GM12865 (cell line): Measurements from ENCODE around the gene TMEM121.

Experiments used
- DNase-seq: peaks from one replicate; pipeline ENCODE4 v3.0.0; 2010; ENCODE audit warnings: low read depth
- H3K4me3 ChIP-seq: 2 replicates; pipeline ENCODE4 v1.5.1; 2011; ENCODE audit warnings: mild to moderate bottlenecking, low read depth, low read length, control low read depth
- TF ChIP-seq, protein P1 (sequence below): IDR thresholded peaks from 2 replicates; pipeline ENCODE4 v1.5.1; 2011; ENCODE audit warnings: low read length, control low read depth, low read depth, inconsistent platforms; ENCODE audit not compliant: insufficient read depth; ENCODE audit errors: missing control alignments

TMEM121 gene

DNA sequence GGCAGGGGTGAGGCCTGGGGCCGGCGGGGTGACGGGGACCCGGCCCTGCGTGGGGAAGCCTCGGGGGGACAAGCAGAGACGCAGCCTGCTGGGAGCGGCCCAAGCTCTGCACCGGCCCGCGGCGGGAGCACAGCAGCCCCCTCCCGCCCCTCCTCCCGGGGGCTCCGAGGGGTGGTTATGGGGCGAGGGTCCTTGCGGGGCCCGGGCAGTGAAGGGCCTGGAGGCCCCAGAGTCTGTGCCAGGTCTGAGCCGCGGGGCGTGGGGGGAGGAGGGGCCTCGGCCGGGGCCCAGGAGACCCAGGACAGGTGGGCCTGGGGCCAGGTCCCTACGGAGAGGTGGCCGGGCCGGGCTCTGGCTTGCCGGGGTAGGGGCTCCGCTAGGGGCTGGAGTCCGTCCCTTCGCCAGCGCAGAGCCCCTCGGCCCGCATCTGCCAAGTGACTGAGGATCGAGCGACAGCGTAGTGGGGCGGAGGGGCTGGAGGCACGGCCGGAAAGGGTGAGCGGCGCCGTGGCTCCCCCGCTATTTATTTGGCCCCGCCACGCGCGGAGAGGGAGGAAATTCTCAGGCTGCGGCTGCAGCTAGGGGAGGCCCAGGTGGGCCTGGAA lies 495 bp downstream of the TMEM121 start:
- DNase-seq: no peak
- peak overlapping the region; percentile 30 for H3K4me3 ChIP-seq
- TF ChIP-seq, protein P1, sequence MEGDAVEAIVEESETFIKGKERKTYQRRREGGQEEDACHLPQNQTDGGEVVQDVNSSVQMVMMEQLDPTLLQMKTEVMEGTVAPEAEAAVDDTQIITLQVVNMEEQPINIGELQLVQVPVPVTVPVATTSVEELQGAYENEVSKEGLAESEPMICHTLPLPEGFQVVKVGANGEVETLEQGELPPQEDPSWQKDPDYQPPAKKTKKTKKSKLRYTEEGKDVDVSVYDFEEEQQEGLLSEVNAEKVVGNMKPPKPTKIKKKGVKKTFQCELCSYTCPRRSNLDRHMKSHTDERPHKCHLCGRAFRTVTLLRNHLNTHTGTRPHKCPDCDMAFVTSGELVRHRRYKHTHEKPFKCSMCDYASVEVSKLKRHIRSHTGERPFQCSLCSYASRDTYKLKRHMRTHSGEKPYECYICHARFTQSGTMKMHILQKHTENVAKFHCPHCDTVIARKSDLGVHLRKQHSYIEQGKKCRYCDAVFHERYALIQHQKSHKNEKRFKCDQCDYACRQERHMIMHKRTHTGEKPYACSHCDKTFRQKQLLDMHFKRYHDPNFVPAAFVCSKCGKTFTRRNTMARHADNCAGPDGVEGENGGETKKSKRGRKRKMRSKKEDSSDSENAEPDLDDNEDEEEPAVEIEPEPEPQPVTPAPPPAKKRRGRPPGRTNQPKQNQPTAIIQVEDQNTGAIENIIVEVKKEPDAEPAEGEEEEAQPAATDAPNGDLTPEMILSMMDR: no peak

GRCh38 chr14:105527381-105527825 lies 1.0 kb downstream of the TMEM121 start:
- no peak for DNase-seq
- TF ChIP-seq, protein P1: no peak
- peak overlapping the region; percentile 74 for H3K4me3 ChIP-seq

GRCh38 chr14:105527826-105528585 lies 1.6 kb downstream of the TMEM121 start:
- DNase-seq: peak; percentile 87
- TF ChIP-seq, protein P1: peak; percentile 87
- H3K4me3 ChIP-seq: peak overlapping the region; percentile 74

GRCh38 chr14:105528586-105529318 lies 2.4 kb downstream of the TMEM121 start:
- TF ChIP-seq, protein P1: no peak
- H3K4me3 ChIP-seq: peak overlapping the region; percentile 74
- peak; percentile 55 for DNase-seq

DNA sequence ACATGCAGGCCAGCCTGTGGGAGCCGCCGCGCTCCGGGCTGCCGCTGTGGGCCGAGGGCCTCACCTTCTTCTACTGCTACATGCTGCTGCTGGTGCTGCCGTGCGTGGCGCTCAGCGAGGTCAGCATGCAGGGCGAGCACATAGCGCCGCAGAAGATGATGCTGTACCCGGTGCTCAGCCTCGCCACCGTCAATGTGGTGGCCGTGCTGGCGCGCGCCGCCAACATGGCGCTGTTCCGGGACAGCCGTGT lies 2.9 kb downstream of the TMEM121 start:
- DNase-seq: no peak
- TF ChIP-seq, protein P1: no peak
- H3K4me3 ChIP-seq: peak overlapping the region; percentile 74

- peak overlapping the region; percentile 74 for H3K4me3 ChIP-seq
- DNase-seq: peak; percentile 72
- TF ChIP-seq, protein P1: no peak
These were observed 3.3 kb downstream of the TMEM121 start for GRCh38 chr14:105529569-105530284.
